ENCODE results near the gene AMER1. TPM values are rescaled to one million over a fixed set of nuclear protein-coding genes. Genes with fewer than 3 reads are reported as not detected.

Gene AMER1
- total RNA-seq, 4 donors from 2014 or later = 3.5 to 14.3 (median 8.3) TPM

GRCh38 chrX:64192040-64192439, 13.5 kb downstream of the AMER1 start:
- no peak for DNase-seq
- intact Hi-C loops (cut with DNase I; ENCODE audit: low total_unique reads) = no loop called here

GRCh38 chrX:64191281-64192010, 14.1 kb downstream of the AMER1 start:
- Histone ChIP-seq H3K4me1 (no peaks in the 10 kb centered on the region), H3K9me3 (no peaks in the 10 kb centered on the region), H3K27ac (no peak overlapping the region), H3K36me3 (no peaks in the 10 kb centered on the region), H3K4me3 (no peak overlapping the region), H3K27me3 (no peaks in the 10 kb centered on the region)
- TF ChIP-seq POLR2A (IDR thresholded peaks at IDR 0.05) = no peak
- no peak for DNase-seq
- intact Hi-C loops (cut with DNase I; ENCODE audit: low total_unique reads) = no loop called here

More at GRCh38 chrX:64192040-64192439, 13.5 kb downstream of the AMER1 start:
- Histone ChIP-seq H3K36me3 (no peaks in the 10 kb centered on the region), H3K4me3 (no peak overlapping the region), H3K9me3 (no peaks in the 10 kb centered on the region), H3K27me3 (no peaks in the 10 kb centered on the region), H3K27ac (no peak overlapping the region), H3K4me1 (no peaks in the 10 kb centered on the region)
- no peak for TF ChIP-seq CTCF (IDR thresholded peaks at IDR 0.05)
- no peak for TF ChIP-seq POLR2A (IDR thresholded peaks at IDR 0.05)

GRCh38 chrX:64190136-64190740, 15.3 kb downstream of the AMER1 start:
- no peak overlapping the region for H3K4me3 ChIP-seq
- H3K4me1 ChIP-seq = no peaks in the 10 kb centered on the region
- no peaks in the 10 kb centered on the region for H3K36me3 ChIP-seq
- H3K27me3 ChIP-seq = no peaks in the 10 kb centered on the region
- no peak overlapping the region for H3K27ac ChIP-seq
- TF ChIP-seq CTCF (IDR thresholded peaks at IDR 0.05) (no peak), POLR2A (IDR thresholded peaks at IDR 0.05) (no peak)
- no peak for DNase-seq
- intact Hi-C loops (cut with DNase I; ENCODE audit: low total_unique reads) = no loop called here
- no peaks in the 10 kb centered on the region for H3K9me3 ChIP-seq

- H3K4me1 ChIP-seq = no peaks in the 10 kb centered on the region
- no peaks in the 10 kb centered on the region for H3K36me3 ChIP-seq
- intact Hi-C loops (cut with DNase I; ENCODE audit: low total_unique reads) = no loop called here
- H3K27me3 ChIP-seq = no peaks in the 10 kb centered on the region
- no peak for DNase-seq
- no peak overlapping the region for H3K4me3 ChIP-seq
- no peaks in the 10 kb centered on the region for H3K9me3 ChIP-seq
- no peak overlapping the region for H3K27ac ChIP-seq
- TF ChIP-seq CTCF (IDR thresholded peaks at IDR 0.05) (no peak), POLR2A (IDR thresholded peaks at IDR 0.05) (no peak)
Observed at GRCh38 chrX:64188901-64189300, 16.6 kb downstream of the AMER1 start.

GRCh38 chrX:64187762-64188150, 17.8 kb downstream of the AMER1 start:
- H3K4me3 ChIP-seq = no peak overlapping the region
- no peaks in the 10 kb centered on the region for H3K36me3 ChIP-seq
- H3K9me3 ChIP-seq = no peaks in the 10 kb centered on the region
- TF ChIP-seq CTCF (IDR thresholded peaks at IDR 0.05) (no peak), POLR2A (IDR thresholded peaks at IDR 0.05) (no peak)
- H3K4me1 ChIP-seq = no peaks in the 10 kb centered on the region
- intact Hi-C loops (cut with DNase I; ENCODE audit: low total_unique reads) = no loop called here
- no peak overlapping the region for H3K27ac ChIP-seq
- H3K27me3 ChIP-seq = no peaks in the 10 kb centered on the region
- DNase-seq = no peak
